ENCODE data around the gene KLHL6. TPM values are rescaled to one million over a fixed set of nuclear protein-coding genes. Genes with fewer than 3 reads are reported as not detected.
"Not testable (repeated sequence)": the region's sequence is repeated elsewhere in the genome, so short reads cannot be mapped to it uniquely, and the experiment has no call there.

The KLHL6 gene
- total RNA-seq, 3 donors from 2014 or later = 27.9 to 35.5 (median 29.9) TPM

- H3K4me1 Mint-ChIP-seq (ENCODE audit: low read depth) = peaks cover 5% of the 10 kb centered on the region
- H3K36me3 Mint-ChIP-seq (ENCODE audit: insufficient read depth) = peaks cover 3% of the 10 kb centered on the region
- DNase-seq = no peak
- H3K9me3 Mint-ChIP-seq = no peaks in the 10 kb centered on the region
- no peak overlapping the region for H3K4me3 Mint-ChIP-seq
- no peak for ATAC-seq
- no peaks in the 10 kb centered on the region for H3K27me3 Mint-ChIP-seq (ENCODE audit: low read depth)
These were observed 71.0 kb downstream of the KLHL6 start for GRCh38 chr3:183484431-183485075.

GRCh38 chr3:183481582-183481981 lies 73.9 kb downstream of the KLHL6 start:
- no peaks in the 10 kb centered on the region for H3K36me3 Mint-ChIP-seq (ENCODE audit: insufficient read depth)
- no peaks in the 10 kb centered on the region for H3K27me3 Mint-ChIP-seq (ENCODE audit: low read depth)
- DNase-seq (no peak), ATAC-seq (peak; percentile 62 to 85)
- H3K9me3 Mint-ChIP-seq = no peaks in the 10 kb centered on the region
- no peak overlapping the region for H3K4me3 Mint-ChIP-seq
- peaks cover 5% of the 10 kb centered on the region for H3K4me1 Mint-ChIP-seq (ENCODE audit: low read depth)

- no peak for ATAC-seq
- Mint-ChIP-seq H3K4me3 (no peak overlapping the region), H3K9me3 (no peaks in the 10 kb centered on the region), H3K36me3 (ENCODE audit: insufficient read depth) (no peaks in the 10 kb centered on the region), H3K27me3 (ENCODE audit: low read depth) (no peaks in the 10 kb centered on the region), H3K4me1 (ENCODE audit: low read depth) (peaks cover 5% of the 10 kb centered on the region)
- DNase-seq = no peak
These were observed 77.0 kb downstream of the KLHL6 start for GRCh38 chr3:183478501-183478900.

- no peaks in the 10 kb centered on the region for H3K27me3 Mint-ChIP-seq (ENCODE audit: low read depth)
- ATAC-seq = no peak
- no peak for DNase-seq
- no peaks in the 10 kb centered on the region for H3K36me3 Mint-ChIP-seq (ENCODE audit: insufficient read depth)
- no peaks in the 10 kb centered on the region for H3K9me3 Mint-ChIP-seq
- peaks cover 5% of the 10 kb centered on the region for H3K4me1 Mint-ChIP-seq (ENCODE audit: low read depth)
- no peak overlapping the region for H3K4me3 Mint-ChIP-seq
These were observed 77.6 kb downstream of the KLHL6 start for GRCh38 chr3:183477801-183478456.

GRCh38 chr3:183475764-183476162 lies 79.7 kb downstream of the KLHL6 start:
- not testable (repeated sequence) for H3K9me3 Mint-ChIP-seq; H3K27me3 Mint-ChIP-seq (ENCODE audit: low read depth); ATAC-seq; H3K4me1 Mint-ChIP-seq (ENCODE audit: low read depth); H3K4me3 Mint-ChIP-seq; H3K36me3 Mint-ChIP-seq (ENCODE audit: insufficient read depth); DNase-seq

- no peak for ATAC-seq
These were observed 80.3 kb downstream of the KLHL6 start for GRCh38 chr3:183475016-183475763.

GRCh38 chr3:183473969-183474368 lies 81.5 kb downstream of the KLHL6 start:
- no peaks in the 10 kb centered on the region for H3K27me3 Mint-ChIP-seq (ENCODE audit: low read depth)
- DNase-seq (no peak), ATAC-seq (no peak)
- H3K9me3 Mint-ChIP-seq = no peaks in the 10 kb centered on the region
- H3K4me3 Mint-ChIP-seq = no peak overlapping the region
- H3K36me3 Mint-ChIP-seq (ENCODE audit: insufficient read depth) = no peaks in the 10 kb centered on the region
- H3K4me1 Mint-ChIP-seq (ENCODE audit: low read depth) = peaks cover 9% of the 10 kb centered on the region

More at GRCh38 chr3:183475016-183475763, 80.3 kb downstream of the KLHL6 start:
- no peak overlapping the region for H3K4me3 Mint-ChIP-seq
- no peaks in the 10 kb centered on the region for H3K9me3 Mint-ChIP-seq
- H3K27me3 Mint-ChIP-seq (ENCODE audit: low read depth) = no peaks in the 10 kb centered on the region
- no peak for DNase-seq
- peaks cover 2% of the 10 kb centered on the region for H3K4me1 Mint-ChIP-seq (ENCODE audit: low read depth)
- no peaks in the 10 kb centered on the region for H3K36me3 Mint-ChIP-seq (ENCODE audit: insufficient read depth)

- DNase-seq = no peak
- Mint-ChIP-seq H3K27me3 (ENCODE audit: low read depth) (peaks cover 1% of the 10 kb centered on the region), H3K4me3 (no peak overlapping the region), H3K9me3 (no peaks in the 10 kb centered on the region), H3K4me1 (ENCODE audit: low read depth) (peaks cover 16% of the 10 kb centered on the region), H3K36me3 (ENCODE audit: insufficient read depth) (no peaks in the 10 kb centered on the region)
- no peak for ATAC-seq
These were observed 83.4 kb downstream of the KLHL6 start for GRCh38 chr3:183472155-183472554.

- ATAC-seq = peak; percentile 71 to 79
- H3K9me3 Mint-ChIP-seq = no peaks in the 10 kb centered on the region
- H3K36me3 Mint-ChIP-seq (ENCODE audit: insufficient read depth) = no peaks in the 10 kb centered on the region
- peaks cover 1% of the 10 kb centered on the region for H3K27me3 Mint-ChIP-seq (ENCODE audit: low read depth)
- DNase-seq = no peak
- peaks cover 16% of the 10 kb centered on the region for H3K4me1 Mint-ChIP-seq (ENCODE audit: low read depth)
- H3K4me3 Mint-ChIP-seq = no peak overlapping the region
These were observed 87.1 kb downstream of the KLHL6 start for GRCh38 chr3:183468424-183468823.

- Mint-ChIP-seq H3K27me3 (ENCODE audit: low read depth) (peaks cover 1% of the 10 kb centered on the region), H3K9me3 (no peaks in the 10 kb centered on the region), H3K36me3 (ENCODE audit: insufficient read depth) (no peaks in the 10 kb centered on the region), H3K4me1 (ENCODE audit: low read depth) (peaks cover 16% of the 10 kb centered on the region), H3K4me3 (no peak overlapping the region)
- no peak for ATAC-seq
- no peak for DNase-seq
These were observed 88.9 kb downstream of the KLHL6 start for GRCh38 chr3:183466575-183466974.

GRCh38 chr3:183465710-183466109 lies 89.8 kb downstream of the KLHL6 start:
- H3K9me3 Mint-ChIP-seq; H3K27me3 Mint-ChIP-seq (ENCODE audit: low read depth); DNase-seq; H3K36me3 Mint-ChIP-seq (ENCODE audit: insufficient read depth); ATAC-seq; H3K4me3 Mint-ChIP-seq: not testable (repeated sequence)
- peaks cover 16% of the 10 kb centered on the region for H3K4me1 Mint-ChIP-seq (ENCODE audit: low read depth)

- no peak for DNase-seq
- no peak for ATAC-seq
- H3K4me1 Mint-ChIP-seq (ENCODE audit: low read depth) = peaks cover 12% of the 10 kb centered on the region
- no peaks in the 10 kb centered on the region for H3K36me3 Mint-ChIP-seq (ENCODE audit: insufficient read depth)
- H3K9me3 Mint-ChIP-seq = no peaks in the 10 kb centered on the region
- H3K4me3 Mint-ChIP-seq = no peak overlapping the region
- H3K27me3 Mint-ChIP-seq (ENCODE audit: low read depth) = peaks cover 1% of the 10 kb centered on the region
These were observed 91.0 kb downstream of the KLHL6 start for GRCh38 chr3:183464480-183464879.

- Mint-ChIP-seq H3K27me3 (ENCODE audit: low read depth) (no peaks in the 10 kb centered on the region), H3K4me1 (ENCODE audit: low read depth) (no peaks in the 10 kb centered on the region), H3K4me3 (no peak overlapping the region), H3K9me3 (no peaks in the 10 kb centered on the region), H3K36me3 (ENCODE audit: insufficient read depth) (peaks cover 3% of the 10 kb centered on the region)
- no peak for ATAC-seq
- no peak for DNase-seq
These were observed 95.1 kb downstream of the KLHL6 start for GRCh38 chr3:183460081-183461055.

GRCh38 chr3:183455089-183455488 lies 100.4 kb downstream of the KLHL6 start:
- no peak for DNase-seq
- H3K4me1 Mint-ChIP-seq (ENCODE audit: low read depth) = no peaks in the 10 kb centered on the region
- no peaks in the 10 kb centered on the region for H3K9me3 Mint-ChIP-seq
- ATAC-seq = no peak
- peaks cover 3% of the 10 kb centered on the region for H3K36me3 Mint-ChIP-seq (ENCODE audit: insufficient read depth)
- H3K4me3 Mint-ChIP-seq = no peak overlapping the region
- no peaks in the 10 kb centered on the region for H3K27me3 Mint-ChIP-seq (ENCODE audit: low read depth)
